NOMO-1 (cell line): ENCODE measurements around the gene PSMB11.
"Not testable (repeated sequence)": the region's sequence is repeated elsewhere in the genome, so short reads cannot be mapped to it uniquely, and the experiment has no call there.

Experiments
- DNase-seq, 2 experiments: peaks; one replicate each; lab custom pipeline; 2025; ENCODE audit not compliant: unreplicated experiment in 2 of 2; lab: John Stamatoyannopoulos, UW

PSMB11 gene

GRCh38 chr14:23013054-23013748 is 28.8 kb upstream of the PSMB11 start:
- DNase-seq: no peak

GRCh38 chr14:23013749-23014054 is 28.3 kb upstream of the PSMB11 start:
- DNase-seq: not testable (repeated sequence)

- no peak for DNase-seq
Observed at GRCh38 chr14:23015618-23016017, 26.4 kb upstream of the PSMB11 start.

- no peak for DNase-seq
Observed at GRCh38 chr14:23017091-23017490, 24.9 kb upstream of the PSMB11 start.

GRCh38 chr14:23018107-23018506 is 23.9 kb upstream of the PSMB11 start:
- DNase-seq: no peak

GRCh38 chr14:23020143-23021128 is 21.6 kb upstream of the PSMB11 start:
- DNase-seq: no peak

- no peak for DNase-seq
Observed at GRCh38 chr14:23021434-23021833, 20.6 kb upstream of the PSMB11 start.

GRCh38 chr14:23021889-23022442 is 20.0 kb upstream of the PSMB11 start:
- no peak for DNase-seq

GRCh38 chr14:23023022-23023794 is 18.8 kb upstream of the PSMB11 start:
- DNase-seq: no peak

GRCh38 chr14:23023795-23024152 is 18.2 kb upstream of the PSMB11 start:
- no peak for DNase-seq

GRCh38 chr14:23024612-23025075 is 17.4 kb upstream of the PSMB11 start:
- DNase-seq: no peak

- DNase-seq: no peak
Observed at GRCh38 chr14:23025151-23025814, 16.7 kb upstream of the PSMB11 start.

GRCh38 chr14:23028799-23029198 is 13.2 kb upstream of the PSMB11 start:
- no peak for DNase-seq

GRCh38 chr14:23030936-23031335 is 11.1 kb upstream of the PSMB11 start:
- no peak for DNase-seq

GRCh38 chr14:23033251-23033727 is 8.7 kb upstream of the PSMB11 start:
- no peak for DNase-seq

- DNase-seq: no peak
Observed at GRCh38 chr14:23033801-23034497, 8.1 kb upstream of the PSMB11 start.

GRCh38 chr14:23034498-23035302 is 7.3 kb upstream of the PSMB11 start, which contains the start of gene PSMB5:
Gene PSMB5, minus strand, starts transcription at chr14:23034900. Its CDS starts 19 bp downstream, at chr14:23034881.
- DNase-seq: no peak

- no peak for DNase-seq
Observed at GRCh38 chr14:23035303-23036144, 6.5 kb upstream of the PSMB11 start.
